Endothelial cell of umbilical vein (primary cell): ENCODE data around the gene ALDOA.

ENCODE experiments used
- POLR2A ChIP-seq: IDR thresholded peaks from 2 replicates; pipeline ENCODE4 v1.6.1; 2012; ENCODE audit warnings: low read depth, mild to moderate bottlenecking, control low read depth, low read length
- TF ChIP-seq, protein P1 (sequence below), 2 donors: IDR thresholded peaks; 1 replicate in 1 of 2; 2 replicates in 1 of 2; pipeline ENCODE4 v1.5.1; 2011; ENCODE audit warnings: low read length in 2 of 2, mild to moderate bottlenecking in 2 of 2, moderate library complexity in 2 of 2, control low read depth in 1 of 2, inconsistent platforms in 1 of 2, low read depth in 1 of 2; ENCODE audit not compliant: insufficient read depth in 1 of 2; ENCODE audit errors: extremely low read depth in 1 of 2

DNA sequence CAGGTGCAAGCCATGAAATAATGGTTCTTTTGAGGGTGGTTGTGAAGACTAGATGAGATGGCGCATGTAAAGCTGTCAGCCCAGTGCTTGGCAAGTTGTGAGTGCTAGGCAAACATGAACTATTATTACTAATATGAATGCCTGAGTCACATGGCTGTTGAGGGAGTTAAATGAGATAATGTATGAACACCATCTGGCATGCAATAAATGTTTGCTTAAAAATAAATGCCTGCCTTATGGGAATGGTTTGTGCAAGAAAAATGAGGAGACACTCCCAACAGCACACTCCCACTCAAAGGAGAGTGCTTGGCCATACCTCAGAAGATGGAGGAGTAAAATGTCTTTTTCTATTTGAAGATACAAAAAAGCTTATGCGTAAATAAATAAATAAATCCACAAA is 53.9 kb downstream of the ALDOA start:
- TF ChIP-seq, protein P1, sequence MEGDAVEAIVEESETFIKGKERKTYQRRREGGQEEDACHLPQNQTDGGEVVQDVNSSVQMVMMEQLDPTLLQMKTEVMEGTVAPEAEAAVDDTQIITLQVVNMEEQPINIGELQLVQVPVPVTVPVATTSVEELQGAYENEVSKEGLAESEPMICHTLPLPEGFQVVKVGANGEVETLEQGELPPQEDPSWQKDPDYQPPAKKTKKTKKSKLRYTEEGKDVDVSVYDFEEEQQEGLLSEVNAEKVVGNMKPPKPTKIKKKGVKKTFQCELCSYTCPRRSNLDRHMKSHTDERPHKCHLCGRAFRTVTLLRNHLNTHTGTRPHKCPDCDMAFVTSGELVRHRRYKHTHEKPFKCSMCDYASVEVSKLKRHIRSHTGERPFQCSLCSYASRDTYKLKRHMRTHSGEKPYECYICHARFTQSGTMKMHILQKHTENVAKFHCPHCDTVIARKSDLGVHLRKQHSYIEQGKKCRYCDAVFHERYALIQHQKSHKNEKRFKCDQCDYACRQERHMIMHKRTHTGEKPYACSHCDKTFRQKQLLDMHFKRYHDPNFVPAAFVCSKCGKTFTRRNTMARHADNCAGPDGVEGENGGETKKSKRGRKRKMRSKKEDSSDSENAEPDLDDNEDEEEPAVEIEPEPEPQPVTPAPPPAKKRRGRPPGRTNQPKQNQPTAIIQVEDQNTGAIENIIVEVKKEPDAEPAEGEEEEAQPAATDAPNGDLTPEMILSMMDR (IDR thresholded peaks at IDR 0.05; ENCODE audit: extremely low read depth in 1 of 2, insufficient read depth in 1 of 2, low read depth in 1 of 2, low read length in 2 of 2): no peak
- TF ChIP-seq POLR2A: no peak
